ENCODE measurements around the gene MYBBP1A. TPM values are rescaled to one million over a fixed set of nuclear protein-coding genes. Genes with fewer than 3 reads are reported as not detected.

MYBBP1A gene
- total RNA-seq, 1 experiment from 2014 or later: 28.1 TPM

- DNase-seq (ENCODE audit: low read depth): no peak
Observed at GRCh38 chr17:4520060-4520893, 34.9 kb downstream of the MYBBP1A start.

DNA sequence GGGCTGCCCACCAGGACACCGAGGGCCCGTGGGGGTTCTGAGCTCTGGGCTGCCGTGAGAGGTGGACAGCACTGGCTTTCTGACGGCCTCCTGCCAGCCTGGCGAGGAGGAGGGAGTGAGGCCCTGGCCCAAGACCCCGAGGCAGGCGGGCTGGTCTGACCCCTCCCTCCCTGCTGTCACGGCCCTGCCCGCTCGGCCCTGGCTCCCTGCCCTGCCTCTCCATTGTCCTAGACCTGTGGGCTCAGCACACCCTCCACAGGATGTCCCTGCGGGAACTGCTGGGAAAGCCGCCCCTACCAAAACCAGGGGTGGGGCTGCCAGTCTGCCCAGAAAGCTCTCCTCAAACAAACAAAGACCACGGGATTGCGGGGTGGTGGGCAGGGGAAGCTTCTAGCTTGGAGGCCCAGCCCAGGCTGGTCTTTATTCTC is 35.8 kb downstream of the MYBBP1A start:
- no peak for DNase-seq (ENCODE audit: low read depth)

- no peak for DNase-seq (ENCODE audit: low read depth)
Observed at GRCh38 chr17:4518901-4519300, 36.3 kb downstream of the MYBBP1A start.

DNA sequence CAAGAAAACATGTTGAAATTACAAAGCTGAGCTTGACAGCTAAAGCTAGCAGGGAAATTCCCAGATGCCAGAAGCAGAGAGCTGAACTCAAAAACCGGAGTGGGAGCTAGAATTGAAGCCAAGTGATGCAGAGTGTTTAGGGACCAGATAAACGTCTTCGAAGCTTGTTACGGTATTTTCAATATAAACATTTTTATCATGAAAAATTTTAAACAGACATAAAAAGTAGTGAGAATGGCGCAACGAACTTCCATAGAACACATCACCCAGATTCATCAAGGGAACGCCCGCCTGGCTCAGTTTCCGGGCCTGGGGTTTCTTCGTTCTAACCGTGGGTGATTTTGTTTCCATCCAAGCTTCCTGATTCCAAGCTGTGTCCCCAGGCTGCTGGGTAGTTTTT is 38.4 kb downstream of the MYBBP1A start:
- DNase-seq (ENCODE audit: low read depth): no peak

DNA sequence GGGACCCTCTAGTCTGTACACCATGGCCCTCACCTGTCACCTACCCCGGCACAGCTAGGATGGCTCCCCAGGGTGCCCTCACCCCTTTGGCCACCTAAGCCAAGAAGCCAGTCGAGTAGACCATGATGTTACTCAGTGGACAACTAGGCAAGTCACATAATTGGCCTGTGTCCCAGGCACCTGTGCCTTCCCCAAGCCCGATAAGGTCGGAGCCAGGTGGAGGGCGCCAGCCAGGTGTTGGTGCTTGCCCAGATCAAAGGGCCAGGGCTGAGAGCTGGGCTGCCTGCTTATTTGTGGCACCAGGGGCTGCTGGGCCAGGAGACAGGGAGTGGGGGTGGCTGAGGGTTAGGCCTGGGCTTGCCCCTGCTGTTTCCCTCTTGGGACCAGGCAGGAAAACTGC is 39.7 kb downstream of the MYBBP1A start:
- no peak for DNase-seq (ENCODE audit: low read depth)

GRCh38 chr17:4514779-4515178 is 40.4 kb downstream of the MYBBP1A start:
- no peak for DNase-seq (ENCODE audit: low read depth)

- DNase-seq (ENCODE audit: low read depth): no peak
Observed at GRCh38 chr17:4514206-4514605, 41.0 kb downstream of the MYBBP1A start.

DNA sequence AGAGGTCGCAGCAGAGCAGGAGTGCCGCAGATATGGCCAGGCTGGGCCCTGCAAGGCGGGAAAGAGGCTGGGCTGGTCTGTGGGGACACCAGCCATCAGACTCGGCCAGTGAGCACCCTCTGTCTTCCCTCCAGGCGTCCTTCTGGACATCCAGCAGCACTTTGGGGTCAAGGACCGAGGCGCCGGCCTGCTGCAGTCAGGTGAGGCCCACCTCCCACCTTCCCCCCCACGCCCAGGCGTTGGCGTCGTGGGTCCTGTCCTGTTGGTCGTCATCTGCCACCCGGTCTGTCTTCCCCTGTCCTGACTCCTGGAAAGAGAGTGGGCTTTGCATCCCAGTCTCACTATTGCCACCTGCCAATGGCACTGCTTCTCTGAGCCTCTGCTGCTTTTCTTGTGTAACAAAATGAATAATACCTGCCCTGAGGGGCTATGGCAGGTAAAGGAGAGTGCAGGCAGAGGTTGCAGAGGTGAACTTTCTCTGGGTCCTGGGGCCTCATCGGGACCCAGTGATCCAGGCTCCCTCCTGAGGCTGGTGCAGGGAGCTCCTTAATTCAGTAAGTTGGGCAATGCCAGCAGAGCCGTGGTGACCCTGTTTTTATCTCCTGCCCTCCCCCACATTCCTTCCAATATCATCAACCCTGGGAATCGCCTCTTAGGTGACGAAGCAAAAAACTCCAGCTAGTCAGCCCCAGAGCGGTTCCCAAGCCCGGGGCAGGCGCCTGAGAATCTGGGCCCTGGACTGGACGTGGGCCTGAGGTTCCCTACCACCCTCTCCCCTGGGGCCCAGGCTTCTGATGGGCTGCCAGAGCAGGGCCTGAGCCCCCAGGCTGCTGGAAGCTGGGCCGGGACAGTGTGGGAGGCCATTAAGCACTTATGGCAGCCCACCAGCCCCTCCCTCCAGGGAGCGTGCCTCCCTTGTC is 41.8 kb downstream of the MYBBP1A start:
- DNase-seq (ENCODE audit: low read depth): no peak

GRCh38 chr17:4512156-4513112 is 42.8 kb downstream of the MYBBP1A start:
- DNase-seq (ENCODE audit: low read depth): no peak

- no peak for DNase-seq (ENCODE audit: low read depth)
Observed at GRCh38 chr17:4511199-4511932, 43.8 kb downstream of the MYBBP1A start.

GRCh38 chr17:4510618-4510941 is 44.6 kb downstream of the MYBBP1A start:
- DNase-seq (ENCODE audit: low read depth): no peak

DNA sequence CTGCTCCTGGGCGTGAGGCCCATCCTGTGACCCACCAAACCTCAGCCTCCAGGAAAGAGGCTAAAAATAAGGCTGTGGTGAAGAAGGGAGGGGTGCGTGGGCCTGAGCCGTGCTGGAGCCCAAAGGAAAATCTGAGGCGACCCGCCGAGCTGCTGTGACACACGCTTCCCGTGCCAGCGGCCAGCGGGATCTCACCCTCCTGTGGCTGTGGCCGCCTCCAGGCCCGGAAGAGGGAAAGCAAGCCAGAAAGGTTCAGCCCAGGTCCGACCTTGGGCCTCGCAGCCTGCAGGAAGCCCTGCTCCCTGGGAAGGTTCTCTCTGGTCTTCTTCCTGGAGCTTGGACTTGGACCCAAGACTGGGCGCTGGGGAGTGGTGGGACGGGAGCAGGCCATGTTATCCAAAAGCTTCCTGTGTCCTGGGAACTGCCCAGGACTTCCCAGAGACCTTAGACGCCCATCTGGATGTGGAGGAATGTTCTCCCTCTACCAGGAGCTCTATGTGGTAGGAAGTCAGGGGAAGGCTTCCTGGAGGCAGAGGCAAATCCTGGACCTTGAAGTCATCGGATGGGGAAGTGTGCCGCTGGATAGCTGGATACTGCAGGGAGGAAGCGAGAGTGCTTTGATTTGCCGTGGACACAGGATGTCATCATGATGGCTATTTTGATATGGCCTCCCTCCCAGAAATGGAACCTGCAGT is 45.1 kb downstream of the MYBBP1A start:
- peak; percentile 79 for DNase-seq (ENCODE audit: low read depth)

DNA sequence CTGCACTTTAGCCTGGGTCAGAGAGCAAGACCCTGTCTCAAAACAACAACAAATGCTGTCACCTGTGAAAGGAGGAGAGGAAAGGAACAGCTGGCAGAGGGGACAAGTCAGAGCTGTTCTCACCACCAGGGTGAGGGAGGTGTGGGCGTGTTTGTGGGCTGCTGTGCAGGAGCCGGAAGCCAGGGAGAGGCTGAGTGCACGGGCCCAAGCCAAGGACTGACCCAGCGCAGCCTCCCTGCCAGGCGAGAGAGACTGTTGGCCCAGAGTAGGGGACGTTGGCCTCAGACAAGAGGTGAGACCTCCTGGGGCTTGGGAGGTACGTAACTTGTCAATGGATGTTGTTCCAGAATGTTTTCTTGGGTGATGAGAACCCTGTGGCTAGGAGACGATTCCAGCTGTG is 45.8 kb downstream of the MYBBP1A start:
- peak; percentile 61 for DNase-seq (ENCODE audit: low read depth)

- no peak for DNase-seq (ENCODE audit: low read depth)
Observed at GRCh38 chr17:4508207-4508606, 47.0 kb downstream of the MYBBP1A start.

DNA sequence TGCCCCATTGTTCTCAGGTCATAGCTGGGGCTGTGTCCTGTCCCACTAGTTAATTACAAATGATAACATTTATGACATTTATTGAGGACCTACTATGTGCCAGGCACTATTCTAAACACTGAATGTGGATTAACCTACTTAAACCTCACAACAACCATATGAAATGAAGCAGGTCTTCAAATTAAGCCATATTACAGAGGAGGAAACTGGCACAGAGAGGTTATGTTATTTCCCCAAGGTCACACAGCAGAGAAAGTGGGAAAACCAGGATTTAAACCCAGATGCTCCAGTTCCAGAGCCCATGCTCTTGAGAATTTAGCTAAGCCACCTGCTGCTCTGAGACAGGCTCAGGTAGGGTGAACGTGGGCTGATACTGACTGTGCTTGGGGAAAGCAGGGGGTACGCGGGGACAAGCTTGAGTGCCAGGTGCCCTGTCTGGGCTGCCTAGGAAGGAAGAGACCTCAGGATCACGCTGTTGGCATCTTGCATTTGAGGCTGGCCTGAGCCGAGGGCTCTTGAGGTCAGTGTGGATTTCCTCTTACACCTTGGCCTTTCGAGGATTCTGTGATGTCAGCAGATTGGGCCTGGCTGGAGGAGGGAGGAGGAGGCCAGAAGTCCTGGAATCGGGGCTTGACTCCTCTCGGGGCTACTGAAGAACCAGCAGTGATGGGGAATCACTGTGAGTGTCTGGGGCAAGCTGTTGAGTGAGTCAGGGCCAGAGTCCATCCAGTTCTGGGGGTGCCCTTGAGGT is 47.6 kb downstream of the MYBBP1A start:
- no peak for DNase-seq (ENCODE audit: low read depth)

DNA sequence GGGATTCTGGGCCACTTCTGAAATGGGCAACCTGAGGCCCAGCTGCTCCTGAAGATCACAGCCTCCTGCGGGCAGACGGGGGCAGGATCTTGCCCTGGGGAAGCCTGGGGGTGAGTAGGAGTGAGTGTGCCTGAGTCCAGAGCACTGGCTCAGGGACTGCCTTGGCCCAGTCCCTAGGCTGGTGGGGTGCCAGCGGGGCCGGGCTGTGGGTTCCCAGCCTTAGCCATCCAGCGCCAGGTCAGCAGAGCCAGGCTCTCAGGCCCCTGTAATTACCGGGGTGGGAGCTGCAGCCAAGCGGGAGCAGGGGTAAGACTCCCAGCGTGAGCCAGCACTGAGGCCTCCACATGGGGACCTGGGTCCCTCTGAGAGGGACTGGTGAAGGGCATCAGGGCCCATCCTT is 48.3 kb downstream of the MYBBP1A start:
- no peak for DNase-seq (ENCODE audit: low read depth)

DNA sequence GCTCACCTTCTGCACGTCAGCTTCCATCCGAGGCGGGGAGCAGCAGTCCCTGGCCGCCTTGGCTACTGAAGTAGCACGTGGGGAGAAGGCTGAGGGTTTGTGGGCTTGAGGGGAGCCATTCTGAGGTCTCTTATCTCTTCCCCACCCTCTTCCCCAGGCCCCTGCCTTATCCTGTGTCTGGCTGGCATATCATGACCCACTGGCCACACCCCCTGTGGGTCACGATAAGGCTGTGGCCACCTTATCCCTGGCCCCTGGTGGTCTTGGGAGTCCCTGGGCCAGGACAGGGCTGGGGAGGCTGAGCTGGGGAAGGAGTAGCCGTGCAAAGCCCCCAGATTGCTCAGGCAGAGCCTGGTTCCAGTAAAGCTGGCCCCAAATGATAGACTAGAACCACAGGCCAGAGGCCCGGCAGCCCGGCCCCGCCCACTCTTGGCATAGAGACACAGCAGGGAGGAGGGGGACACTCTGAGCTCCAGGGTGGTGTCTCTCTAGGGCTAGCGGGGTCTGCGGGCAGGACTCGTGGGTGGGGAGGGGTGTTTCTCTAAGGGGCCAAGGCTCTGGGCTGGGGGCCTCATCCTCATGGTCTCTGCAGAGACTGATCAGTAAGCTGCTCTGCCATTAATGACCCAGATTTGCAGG is 48.9 kb downstream of the MYBBP1A start:
- no peak for DNase-seq (ENCODE audit: low read depth)

GRCh38 chr17:4505187-4505586 is 50.0 kb downstream of the MYBBP1A start:
- DNase-seq (ENCODE audit: low read depth): no peak

- no peak for DNase-seq (ENCODE audit: low read depth)
Observed at GRCh38 chr17:4504188-4504587, 51.0 kb downstream of the MYBBP1A start.

All from RPMI7951 (cell line).